Esophagus mucosa (tissue), 1 donor: ENCODE results near the gene NMRAL1. TPM values are rescaled to one million over a fixed set of nuclear protein-coding genes. Genes with fewer than 3 reads are reported as not detected.

Experiments
- ATAC-seq: fragments of 200-7000 bp; cut with Tn5 transposase; one replicate; pipeline ENCODE4 v1.9.1; 2020
- total RNA-seq: library from RNA; stranded (reverse); gene quantifications from one replicate; pipeline ENCODE4 v1.2.4, GENCODE V29; 2023
- donor health status: DM: yes; HTN: yes; CAD: no.

NMRAL1 gene
- total RNA-seq, 1 donor from 2014 or later = 35.2 TPM

- ATAC-seq = no peak
These were observed 8.2 kb downstream of the NMRAL1 start for GRCh38 chr16:4465977-4466779.

- peak; percentile 19 for ATAC-seq
These were observed 10.8 kb downstream of the NMRAL1 start for GRCh38 chr16:4463522-4464163.

- ATAC-seq = peak; percentile 50
These were observed 13.0 kb downstream of the NMRAL1 start for GRCh38 chr16:4461250-4462085.

GRCh38 chr16:4460936-4461249 is 13.5 kb downstream of the NMRAL1 start:
- ATAC-seq = no peak

- ATAC-seq = no peak
These were observed 18.5 kb downstream of the NMRAL1 start for GRCh38 chr16:4455951-4456350.

- no peak for ATAC-seq
These were observed 19.3 kb downstream of the NMRAL1 start for GRCh38 chr16:4455081-4455480.

GRCh38 chr16:4454623-4455022 is 19.8 kb downstream of the NMRAL1 start:
- no peak for ATAC-seq

- ATAC-seq = no peak
These were observed 21.8 kb downstream of the NMRAL1 start for GRCh38 chr16:4452674-4453073.

- ATAC-seq = no peak
These were observed 23.4 kb downstream of the NMRAL1 start for GRCh38 chr16:4450931-4451519.

GRCh38 chr16:4450430-4450829 is 24.0 kb downstream of the NMRAL1 start:
- no peak for ATAC-seq

- no peak for ATAC-seq
These were observed 30.4 kb downstream of the NMRAL1 start for GRCh38 chr16:4443986-4444385.

- no peak for ATAC-seq
These were observed 31.2 kb downstream of the NMRAL1 start for GRCh38 chr16:4443271-4443670.

GRCh38 chr16:4442371-4442770 is 32.1 kb downstream of the NMRAL1 start:
- no peak for ATAC-seq

- no peak for ATAC-seq
These were observed 37.1 kb downstream of the NMRAL1 start for GRCh38 chr16:4437366-4437765.

GRCh38 chr16:4435337-4436067 is 38.9 kb downstream of the NMRAL1 start:
- no peak for ATAC-seq

GRCh38 chr16:4433914-4434787 is 40.3 kb downstream of the NMRAL1 start:
- no peak for ATAC-seq

- ATAC-seq = no peak
These were observed 41.2 kb downstream of the NMRAL1 start for GRCh38 chr16:4433228-4433627.

GRCh38 chr16:4431023-4431422 is 43.4 kb downstream of the NMRAL1 start:
- ATAC-seq = no peak

GRCh38 chr16:4428500-4428899 is 45.9 kb downstream of the NMRAL1 start:
- peak; percentile 85 for ATAC-seq

- ATAC-seq = no peak
These were observed 47.6 kb downstream of the NMRAL1 start for GRCh38 chr16:4426722-4427372.
